H1 (cell line): ENCODE measurements around the gene SLC35E3. TPM values are rescaled to one million over a fixed set of nuclear protein-coding genes. Genes with fewer than 3 reads are reported as not detected.

Source experiments
- RFX5 ChIP-seq: IDR thresholded peaks from 2 replicates; pipeline ENCODE4 v1.6.1; 2011; ENCODE audit warnings: low read depth, low read length, improper control_type of control experiment, borderline replicate concordance
- polyA plus RNA-seq, 7 experiments: library from polyadenylated mRNA; depleted of rRNA in 3 of 7; stranded (reverse) in 5 of 7; unstranded in 2 of 7; fragments of >200 nt in 5 of 7; fragments of 200-250 nt in 2 of 7; gene quantifications; 1 replicate in 5 of 7; 2 replicates in 1 of 7; 4 replicates in 1 of 7; pipeline versions ENCODE4 v1.2.1 to v1.2.3, GENCODE V29; 2011 to 2013; ENCODE audit warnings: missing spikeins in 2 of 7, mixed read lengths in 2 of 7
- total RNA-seq: library from RNA; stranded (reverse); fragmentation: NEBNext Ultra II Directional; extraction: Animal tissue kit (Norgen Biotek cat#: 25700); gene quantifications from 2 replicates; pipeline ENCODE4 v1.2.1, GENCODE V29; 2021

The SLC35E3 gene
- total and polyA plus RNA-seq, 2 of the 8 experiments (the other 6 are each of a cell fraction or from before 2014, with no cell fraction given) = 10.0 to 10.9 TPM

GRCh38 chr12:68780731-68781130, 34.8 kb downstream of the SLC35E3 start (continued):
- no peak for TF ChIP-seq RFX5
- TF ChIP-seq, all 59 proteins: peak for 0
